Keratinocyte (primary cell): Measurements from ENCODE around the gene TTC22. TPM values are rescaled to one million over a fixed set of nuclear protein-coding genes. Genes with fewer than 3 reads are reported as not detected.

Source experiments
- DNase-seq: peaks from one replicate; pipeline ENCODE4 v3.0.0-alpha.2; 2011; ENCODE audit warnings: low read depth, missing footprints, low spot score
- FAIRE-seq: peaks from 2 replicates; lab custom pipeline; 2011; peaks lifted over from hg19 to GRCh38; lab: Jason Lieb, UNC
- H2AFZ ChIP-seq: 2 replicates; pipeline ENCODE4 v1.6.0; 2012; ENCODE audit warnings: low read length, control low read depth, inconsistent platforms; ENCODE audit not compliant: control insufficient read depth
- H3K27ac ChIP-seq: 2 replicates; pipeline ENCODE4 v1.5.1; 2011; ENCODE audit warnings: low read length; ENCODE audit not compliant: control insufficient read depth, insufficient read depth
- H3K27me3 ChIP-seq: 3 replicates; pipeline ENCODE4 v1.6.0; 2011; ENCODE audit warnings: low read length; ENCODE audit not compliant: control insufficient read depth, insufficient read depth; ENCODE audit errors: extremely low read depth
- H3K36me3 ChIP-seq, 2 experiments: 2 replicates in 1 of 2; 3 replicates in 1 of 2; pipeline ENCODE4 v1.5.1; 2011; ENCODE audit warnings: low read length in 2 of 2, mild to moderate bottlenecking in 1 of 2; ENCODE audit not compliant: control insufficient read depth in 2 of 2, insufficient read depth in 2 of 2; ENCODE audit errors: extremely low read depth in 1 of 2
- H3K4me1 ChIP-seq: 3 replicates; pipeline ENCODE4 v1.5.1; 2011; ENCODE audit warnings: low read length; ENCODE audit not compliant: control insufficient read depth, insufficient read depth; ENCODE audit errors: extremely low read depth
- H3K4me2 ChIP-seq: 3 replicates; pipeline ENCODE4 v1.6.0; 2011; ENCODE audit warnings: low read depth, low read length; ENCODE audit not compliant: control insufficient read depth, insufficient read depth; ENCODE audit errors: extremely low read depth
- H3K4me3 ChIP-seq, 3 experiments: fragments of 200-600 bp in 1 of 3; sonication (generic) in 1 of 3; 2 replicates in 2 of 3; 3 replicates in 1 of 3; pipeline ENCODE4 v1.5.1; 2011 to 2016; ENCODE audit warnings: low read length in 3 of 3, mild to moderate bottlenecking in 3 of 3, control low read depth in 2 of 3, inconsistent platforms in 1 of 3, low read depth in 1 of 3, mixed read lengths in 1 of 3, mixed run types in 1 of 3, moderate library complexity in 1 of 3; ENCODE audit not compliant: control insufficient read depth in 2 of 3, insufficient read depth in 2 of 3; ENCODE audit errors: extremely low read depth in 1 of 3
- H3K79me2 ChIP-seq: 2 replicates; pipeline ENCODE4 v1.6.0; 2012; ENCODE audit warnings: low read length; ENCODE audit not compliant: control insufficient read depth, insufficient read depth
- H3K9ac ChIP-seq: 3 replicates; pipeline ENCODE4 v1.6.0; 2011; ENCODE audit warnings: low read length; ENCODE audit not compliant: control insufficient read depth, insufficient read depth; ENCODE audit errors: extremely low read depth
- H3K9me1 ChIP-seq: 3 replicates; pipeline ENCODE4 v1.6.0; 2011; ENCODE audit warnings: low read length; ENCODE audit not compliant: control insufficient read depth, insufficient read depth; ENCODE audit errors: extremely low read depth
- H3K9me3 ChIP-seq: 2 replicates; pipeline ENCODE4 v1.5.1; 2012; ENCODE audit warnings: low read depth, low read length; ENCODE audit not compliant: control insufficient read depth
- H4K20me1 ChIP-seq: 3 replicates; pipeline ENCODE4 v1.6.0; 2011; ENCODE audit warnings: low read length; ENCODE audit not compliant: control insufficient read depth, insufficient read depth; ENCODE audit errors: extremely low read depth
- EZH2 ChIP-seq: IDR thresholded peaks from one replicate; pipeline ENCODE4 v1.6.1; 2012; ENCODE audit warnings: inconsistent platforms, mild to moderate bottlenecking, low read length, moderate library complexity
- dilution Hi-C: fragments of 300-500 bp; cut with MboI; formaldehyde crosslinking; loops from one replicate; pipeline ENCODE4 v1.7.0; 2020; ENCODE audit warnings: low sequenced_read_pairs; ENCODE audit not compliant: extremely low pct_ligation_motif_present
- polyA plus RNA-seq, 5 experiments: library from polyadenylated mRNA; depleted of rRNA in 3 of 5; stranded (reverse) in 3 of 5; stranded (forward) in 1 of 5; unstranded in 1 of 5; fragments of >200 nt; gene quantifications; 1 replicate in 1 of 5; 2 replicates in 3 of 5; 3 replicates in 1 of 5; pipeline versions ENCODE4 v1.2.1 to v1.2.3, GENCODE V29; 2011 to 2012; ENCODE audit warnings: missing spikeins in 2 of 5, low read depth in 1 of 5, low replicate concordance in 1 of 5
- TF ChIP-seq, protein P1 (sequence below), 3 experiments: IDR thresholded peaks in 1 of 3; conservative IDR thresholded peaks in 1 of 3; optimal IDR thresholded peaks in 1 of 3; 2 replicates in 2 of 3; 3 replicates in 1 of 3; pipeline versions ENCODE3 to v1.5.1; 2011; ENCODE audit warnings: low read length in 3 of 3, mild to moderate bottlenecking in 3 of 3, moderate library complexity in 2 of 3, control low read depth in 1 of 3, inconsistent platforms in 1 of 3; ENCODE audit not compliant: insufficient read depth in 2 of 3; ENCODE audit errors: extremely low read depth in 1 of 3

The TTC22 gene
- polyA plus RNA-seq, 1 donor (not counting 4 experiments of a cell fraction or from before 2014, with no cell fraction given), result 5.1 TPM

DNA sequence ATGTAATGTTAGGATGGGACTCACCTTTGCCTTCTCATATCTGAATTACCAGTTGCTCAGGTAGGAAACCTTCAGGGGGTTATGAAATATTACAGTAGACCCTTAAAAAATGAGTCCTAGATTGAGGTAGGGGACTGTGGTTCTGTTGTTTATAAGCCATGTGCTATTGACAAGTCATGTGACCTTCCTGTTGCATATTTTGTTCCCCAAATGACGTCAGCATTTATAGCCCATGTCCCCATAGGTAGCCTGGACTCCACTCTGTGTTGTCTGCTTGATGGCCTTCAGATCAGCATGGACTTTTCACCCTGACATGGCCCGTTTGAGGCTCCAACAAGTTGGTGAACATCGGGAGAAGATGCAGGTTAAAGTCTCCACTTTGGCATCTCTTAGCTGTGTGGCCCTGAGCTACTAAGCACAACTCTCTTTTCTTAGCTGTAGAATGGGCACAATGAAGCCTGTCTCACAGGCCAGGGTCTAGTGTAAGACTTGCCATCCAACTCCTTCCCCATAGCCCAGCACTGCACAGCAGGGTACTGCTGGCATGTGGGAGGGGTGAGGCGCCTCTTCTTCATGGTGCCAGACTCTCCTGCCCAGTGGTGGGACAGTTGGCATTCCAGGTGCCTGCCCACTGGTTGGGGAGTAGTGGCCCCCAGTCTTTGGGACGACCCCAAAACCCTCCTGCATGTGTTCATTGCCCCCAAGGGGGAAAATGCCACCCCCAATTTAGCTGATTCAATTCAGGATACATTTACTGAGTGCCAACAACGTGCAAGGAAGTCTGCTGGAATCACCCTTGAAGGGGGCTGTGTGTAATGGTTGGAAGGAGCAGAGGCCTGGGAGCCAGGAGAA is 36.1 kb upstream of the TTC22 start:
- dilution Hi-C loops, result no loop called here
- H3K4me2 ChIP-seq, result no peak overlapping the region
- TF ChIP-seq EZH2, result no peak
- TF ChIP-seq, protein P1, sequence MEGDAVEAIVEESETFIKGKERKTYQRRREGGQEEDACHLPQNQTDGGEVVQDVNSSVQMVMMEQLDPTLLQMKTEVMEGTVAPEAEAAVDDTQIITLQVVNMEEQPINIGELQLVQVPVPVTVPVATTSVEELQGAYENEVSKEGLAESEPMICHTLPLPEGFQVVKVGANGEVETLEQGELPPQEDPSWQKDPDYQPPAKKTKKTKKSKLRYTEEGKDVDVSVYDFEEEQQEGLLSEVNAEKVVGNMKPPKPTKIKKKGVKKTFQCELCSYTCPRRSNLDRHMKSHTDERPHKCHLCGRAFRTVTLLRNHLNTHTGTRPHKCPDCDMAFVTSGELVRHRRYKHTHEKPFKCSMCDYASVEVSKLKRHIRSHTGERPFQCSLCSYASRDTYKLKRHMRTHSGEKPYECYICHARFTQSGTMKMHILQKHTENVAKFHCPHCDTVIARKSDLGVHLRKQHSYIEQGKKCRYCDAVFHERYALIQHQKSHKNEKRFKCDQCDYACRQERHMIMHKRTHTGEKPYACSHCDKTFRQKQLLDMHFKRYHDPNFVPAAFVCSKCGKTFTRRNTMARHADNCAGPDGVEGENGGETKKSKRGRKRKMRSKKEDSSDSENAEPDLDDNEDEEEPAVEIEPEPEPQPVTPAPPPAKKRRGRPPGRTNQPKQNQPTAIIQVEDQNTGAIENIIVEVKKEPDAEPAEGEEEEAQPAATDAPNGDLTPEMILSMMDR (optimal IDR thresholded peaks at IDR 0.05 in 1 of 3, IDR thresholded peaks at IDR 0.05 in 1 of 3, conservative IDR thresholded peaks at IDR 0.05 in 1 of 3; ENCODE audit: extremely low read depth in 1 of 3, insufficient read depth in 2 of 3, low read length in 3 of 3), result no peak
- no peak overlapping the region for H3K4me3 ChIP-seq
- no peaks in the 10 kb centered on the region for H3K27me3 ChIP-seq
- DNase-seq, result no peak
- FAIRE-seq, result no peak
- H3K36me3 ChIP-seq, result no peaks in the 10 kb centered on the region
- H3K9me3 ChIP-seq, result no peaks in the 10 kb centered on the region
- H3K9ac ChIP-seq, result no peak overlapping the region
- no peak overlapping the region for H2AFZ ChIP-seq
- H3K27ac ChIP-seq, result no peak overlapping the region
- H3K4me1 ChIP-seq, result peaks cover 7% of the 10 kb centered on the region
- no peaks in the 10 kb centered on the region for H3K9me1 ChIP-seq
- no peaks in the 10 kb centered on the region for H3K79me2 ChIP-seq
- no peaks in the 10 kb centered on the region for H4K20me1 ChIP-seq

DNA sequence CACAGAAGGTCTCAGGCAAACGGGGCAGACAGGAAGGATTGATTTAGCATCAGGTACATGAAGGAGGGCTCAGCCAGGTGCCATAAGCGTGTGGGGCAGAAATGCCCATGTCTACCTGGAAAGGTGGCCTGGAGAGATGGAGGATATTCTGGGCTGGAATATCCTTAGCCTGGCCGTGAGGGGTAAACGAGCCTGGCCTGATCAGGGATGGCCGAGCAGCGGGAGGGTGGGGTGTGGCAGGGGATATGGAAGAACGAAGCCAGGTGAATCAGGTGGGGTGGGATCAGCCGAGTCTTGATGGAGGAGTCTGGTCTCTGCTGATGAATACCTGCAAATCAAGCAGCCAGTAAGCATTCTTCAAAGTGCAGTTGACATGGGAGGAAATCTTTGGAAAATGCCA is 35.5 kb upstream of the TTC22 start:
- Histone ChIP-seq H3K4me3 (no peak overlapping the region), H3K9ac (no peak overlapping the region), H2AFZ (no peak overlapping the region), H3K4me1 (peaks cover 7% of the 10 kb centered on the region), H3K9me1 (no peaks in the 10 kb centered on the region), H3K36me3 (no peaks in the 10 kb centered on the region), H3K9me3 (no peaks in the 10 kb centered on the region), H4K20me1 (no peaks in the 10 kb centered on the region), H3K27me3 (no peaks in the 10 kb centered on the region), H3K4me2 (no peak overlapping the region), H3K79me2 (no peaks in the 10 kb centered on the region), H3K27ac (no peak overlapping the region)
- dilution Hi-C loops, result no loop called here
- TF ChIP-seq, protein P1 (optimal IDR thresholded peaks at IDR 0.05 in 1 of 3, IDR thresholded peaks at IDR 0.05 in 1 of 3, conservative IDR thresholded peaks at IDR 0.05 in 1 of 3; ENCODE audit: extremely low read depth in 1 of 3, insufficient read depth in 2 of 3, low read length in 3 of 3), result no peak
- no peak for TF ChIP-seq EZH2
- FAIRE-seq (no peak), DNase-seq (no peak)
